GM19395 (cell line): ENCODE results near the gene ADAM23.

Source experiments
- ATAC-seq: cut with Tn5 transposase; IDR thresholded peaks from one replicate; pipeline ENCODE4 v1.9.1; 2021; ENCODE audit warnings: mild to moderate bottlenecking, moderate library complexity; ENCODE audit not compliant: unreplicated experiment

ADAM23 gene

GRCh38 chr2:206442474-206442832 lies 879 bp upstream of the ADAM23 start:
- no peak for ATAC-seq

- ATAC-seq = peak; percentile 60
Observed at GRCh38 chr2:206443735-206444527, 599 bp downstream of the ADAM23 start.

- ATAC-seq = no peak
Observed at GRCh38 chr2:206445948-206446347, 2.6 kb downstream of the ADAM23 start.

- ATAC-seq = peak; percentile 61
Observed at GRCh38 chr2:206452242-206452641, 8.9 kb downstream of the ADAM23 start.

GRCh38 chr2:206452750-206453149 lies 9.4 kb downstream of the ADAM23 start:
- no peak for ATAC-seq

- ATAC-seq = no peak
Observed at GRCh38 chr2:206456078-206456754, 12.9 kb downstream of the ADAM23 start.

- peak; percentile 96 for ATAC-seq
Observed at GRCh38 chr2:206457188-206457634, 13.9 kb downstream of the ADAM23 start.

GRCh38 chr2:206462240-206462854 lies 19.0 kb downstream of the ADAM23 start:
- no peak for ATAC-seq

- no peak for ATAC-seq
Observed at GRCh38 chr2:206463685-206464084, 20.4 kb downstream of the ADAM23 start.

GRCh38 chr2:206464597-206464996 lies 21.3 kb downstream of the ADAM23 start:
- ATAC-seq = no peak

- ATAC-seq = no peak
Observed at GRCh38 chr2:206471524-206472062, 28.3 kb downstream of the ADAM23 start.

- ATAC-seq = no peak
Observed at GRCh38 chr2:206472094-206472493, 28.8 kb downstream of the ADAM23 start.

- no peak for ATAC-seq
Observed at GRCh38 chr2:206474099-206474498, 30.8 kb downstream of the ADAM23 start.

- no peak for ATAC-seq
Observed at GRCh38 chr2:206477296-206477695, 34.0 kb downstream of the ADAM23 start.

GRCh38 chr2:206478340-206478739 lies 35.0 kb downstream of the ADAM23 start:
- ATAC-seq = no peak

- ATAC-seq = no peak
Observed at GRCh38 chr2:206480161-206480560, 36.8 kb downstream of the ADAM23 start.

- ATAC-seq = no peak
Observed at GRCh38 chr2:206480620-206481019, 37.3 kb downstream of the ADAM23 start.

- ATAC-seq = no peak
Observed at GRCh38 chr2:206481056-206481455, 37.7 kb downstream of the ADAM23 start.

- no peak for ATAC-seq
Observed at GRCh38 chr2:206482123-206482522, 38.8 kb downstream of the ADAM23 start.

GRCh38 chr2:206482633-206483032 lies 39.3 kb downstream of the ADAM23 start:
- no peak for ATAC-seq

- no peak for ATAC-seq
Observed at GRCh38 chr2:206488053-206488452, 44.7 kb downstream of the ADAM23 start.

GRCh38 chr2:206488623-206489022 lies 45.3 kb downstream of the ADAM23 start:
- ATAC-seq = no peak
